Ishikawa (cell line): ENCODE measurements around the gene CDC42EP5.

Source experiments
- CEBPB ChIP-seq: IDR thresholded peaks from 2 replicates; pipeline ENCODE4 v1.6.1; 2012
- CREB1 ChIP-seq: IDR thresholded peaks from 2 replicates; pipeline ENCODE4 v1.6.1; 2012; ENCODE audit warnings: low read depth
- EGR1 ChIP-seq: IDR thresholded peaks from 2 replicates; pipeline ENCODE4 v1.6.1; 2012
- EP300 ChIP-seq: IDR thresholded peaks from 2 replicates; pipeline ENCODE4 v1.6.1; 2012; ENCODE audit warnings: borderline replicate concordance
- FOXM1 ChIP-seq: IDR thresholded peaks from 2 replicates; pipeline ENCODE4 v1.6.1; 2012; ENCODE audit warnings: low read depth, borderline replicate concordance
- NFIC ChIP-seq: IDR thresholded peaks from 2 replicates; pipeline ENCODE4 v1.6.1; 2012
- RAD21 ChIP-seq: IDR thresholded peaks from 2 replicates; pipeline ENCODE4 v1.6.1; 2012; ENCODE audit warnings: low read depth
- REST ChIP-seq: IDR thresholded peaks from 2 replicates; pipeline ENCODE4 v1.6.1; 2012; ENCODE audit warnings: low read depth, mild to moderate bottlenecking
- TAF1 ChIP-seq: IDR thresholded peaks from 2 replicates; pipeline ENCODE4 v1.6.1; 2012; ENCODE audit warnings: low read depth, mild to moderate bottlenecking
- TCF12 ChIP-seq: IDR thresholded peaks from 2 replicates; pipeline ENCODE4 v1.6.1; 2012; ENCODE audit warnings: low read depth
- TEAD4 ChIP-seq: IDR thresholded peaks from 2 replicates; pipeline ENCODE4 v1.6.1; 2012
- USF1 ChIP-seq: IDR thresholded peaks from 2 replicates; pipeline ENCODE4 v1.6.1; 2012
- YY1 ChIP-seq: IDR thresholded peaks from 2 replicates; pipeline ENCODE4 v1.6.1; 2012; ENCODE audit warnings: low read depth
- ZBTB7A ChIP-seq: IDR thresholded peaks from 2 replicates; pipeline ENCODE4 v1.6.1; 2012; ENCODE audit warnings: low read depth
- TF ChIP-seq, protein P1 (sequence below): IDR thresholded peaks from 2 replicates; pipeline ENCODE4 v1.6.1; 2012

The CDC42EP5 gene

DNA sequence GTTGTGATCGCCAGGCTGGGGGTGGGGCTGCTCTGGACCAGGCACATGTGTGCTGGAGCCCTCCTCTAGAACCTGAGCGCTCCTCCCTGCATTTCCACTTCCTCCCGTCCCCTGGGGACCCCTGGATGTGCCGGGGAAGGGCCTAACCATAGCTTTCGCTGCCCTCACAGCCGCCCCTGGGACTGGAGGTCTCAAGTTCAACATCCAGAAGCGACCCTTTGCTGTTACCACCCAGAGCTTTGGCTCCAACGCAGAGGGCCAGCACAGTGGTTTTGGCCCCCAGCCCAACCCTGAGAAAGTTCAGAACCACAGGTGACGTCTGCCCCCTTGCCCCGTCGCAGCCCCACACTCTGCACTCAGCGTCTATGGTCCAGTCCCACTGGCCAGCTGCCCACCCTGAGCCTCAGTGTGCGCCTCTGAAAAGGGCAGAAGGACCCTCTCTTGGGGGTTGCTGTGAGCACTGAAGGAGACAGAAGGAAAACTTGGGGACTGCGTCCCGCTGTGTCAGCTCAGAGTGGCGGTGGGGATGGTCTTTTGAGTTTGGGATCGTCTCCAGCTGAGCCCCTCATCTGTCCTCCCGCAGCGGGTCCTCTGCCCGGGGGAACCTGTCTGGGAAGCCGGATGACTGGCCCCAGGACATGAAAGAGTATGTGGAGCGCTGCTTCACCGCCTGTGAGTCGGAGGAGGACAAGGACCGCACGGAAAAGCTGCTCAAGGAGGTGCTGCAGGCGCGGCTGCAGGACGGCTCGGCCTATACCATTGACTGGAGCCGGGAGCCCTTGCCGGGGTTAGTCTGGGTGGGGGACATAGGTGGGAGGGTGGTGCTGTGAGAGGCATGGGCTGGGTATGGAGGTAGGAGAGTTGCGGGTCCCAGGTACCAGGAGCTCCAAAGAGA is 18.1 kb downstream of the CDC42EP5 start:
- no peak for TF ChIP-seq CEBPB
- no peak for TF ChIP-seq REST
- no peak for TF ChIP-seq TEAD4

DNA sequence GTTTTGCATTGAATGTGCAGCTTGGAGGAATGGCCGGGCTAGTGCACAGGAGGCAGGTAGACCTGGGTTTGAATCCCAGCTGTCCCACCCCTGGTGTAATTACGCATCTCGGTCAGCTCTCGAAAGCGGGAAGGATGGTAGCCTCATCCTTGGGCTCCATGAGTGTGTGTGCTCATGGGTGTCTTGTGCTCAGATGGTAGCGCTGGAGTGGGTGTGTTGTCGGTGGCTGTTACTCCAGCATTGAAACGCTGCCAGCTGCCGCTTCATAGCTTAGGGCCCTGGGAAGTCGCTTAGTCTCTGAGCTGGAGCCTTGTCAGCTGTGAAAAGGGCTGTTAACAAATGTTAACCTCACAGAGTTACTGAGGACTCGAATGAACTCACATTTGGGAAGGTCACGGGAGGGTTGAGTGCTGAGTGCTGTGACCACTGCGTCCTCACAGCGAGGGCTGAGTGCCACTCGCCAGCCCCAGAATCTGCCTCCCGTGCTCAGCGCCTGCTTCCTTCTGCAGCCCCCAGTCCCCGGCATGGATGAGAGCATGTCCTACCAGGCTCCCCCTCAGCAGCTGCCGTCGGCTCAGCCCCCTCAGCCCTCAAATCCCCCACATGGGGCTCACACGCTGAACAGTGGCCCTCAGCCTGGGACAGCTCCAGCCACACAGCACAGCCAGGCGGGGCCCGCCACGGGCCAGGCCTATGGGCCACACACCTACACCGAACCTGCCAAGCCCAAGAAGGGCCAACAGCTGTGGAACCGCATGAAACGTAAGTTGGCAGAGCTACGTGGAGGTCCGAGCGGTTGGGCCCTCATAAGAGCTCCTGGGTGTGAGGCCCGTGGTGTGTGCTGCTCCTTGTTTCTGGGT is 18.9 kb downstream of the CDC42EP5 start:
- TF ChIP-seq, protein P1, sequence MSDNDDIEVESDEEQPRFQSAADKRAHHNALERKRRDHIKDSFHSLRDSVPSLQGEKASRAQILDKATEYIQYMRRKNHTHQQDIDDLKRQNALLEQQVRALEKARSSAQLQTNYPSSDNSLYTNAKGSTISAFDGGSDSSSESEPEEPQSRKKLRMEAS: no peak
- TF ChIP-seq EP300: no peak
- no peak for TF ChIP-seq TCF12
- TF ChIP-seq FOXM1: no peak
- TF ChIP-seq USF1: no peak
- no peak for TF ChIP-seq EGR1
- no peak for TF ChIP-seq TAF1
- TF ChIP-seq CREB1: no peak
- no peak for TF ChIP-seq ZBTB7A
- no peak for TF ChIP-seq CEBPB
- TF ChIP-seq TEAD4: no peak
- TF ChIP-seq NFIC: no peak
- no peak for TF ChIP-seq RAD21
- no peak for TF ChIP-seq YY1
- no peak for TF ChIP-seq REST

- TF ChIP-seq TCF12 (no peak), REST (no peak), EP300 (no peak), TEAD4 (no peak)
These were observed 20.5 kb downstream of the CDC42EP5 start for GRCh38 chr19:54452626-54453025.

- TF ChIP-seq TCF12 (no peak), EGR1 (no peak), TEAD4 (no peak), TAF1 (no peak), FOXM1 (no peak), ZBTB7A (no peak), NFIC (no peak), CREB1 (no peak), EP300 (no peak), YY1 (no peak), RAD21 (no peak), REST (no peak)
- TF ChIP-seq, protein P1: no peak
These were observed 21.1 kb downstream of the CDC42EP5 start for GRCh38 chr19:54451997-54452396.
